ENCODE results near the gene COPB1. TPM values are rescaled to one million over a fixed set of nuclear protein-coding genes. Genes with fewer than 3 reads are reported as not detected.
A peak's percentile ranks its signal among the peaks of the same experiment; 100 is the strongest.
"Not testable (repeated sequence)": the region's sequence is repeated elsewhere in the genome, so short reads cannot be mapped to it uniquely, and the experiment has no call there.

The COPB1 gene
- total RNA-seq, 1 experiment from 2014 or later, result 94.8 TPM

DNA sequence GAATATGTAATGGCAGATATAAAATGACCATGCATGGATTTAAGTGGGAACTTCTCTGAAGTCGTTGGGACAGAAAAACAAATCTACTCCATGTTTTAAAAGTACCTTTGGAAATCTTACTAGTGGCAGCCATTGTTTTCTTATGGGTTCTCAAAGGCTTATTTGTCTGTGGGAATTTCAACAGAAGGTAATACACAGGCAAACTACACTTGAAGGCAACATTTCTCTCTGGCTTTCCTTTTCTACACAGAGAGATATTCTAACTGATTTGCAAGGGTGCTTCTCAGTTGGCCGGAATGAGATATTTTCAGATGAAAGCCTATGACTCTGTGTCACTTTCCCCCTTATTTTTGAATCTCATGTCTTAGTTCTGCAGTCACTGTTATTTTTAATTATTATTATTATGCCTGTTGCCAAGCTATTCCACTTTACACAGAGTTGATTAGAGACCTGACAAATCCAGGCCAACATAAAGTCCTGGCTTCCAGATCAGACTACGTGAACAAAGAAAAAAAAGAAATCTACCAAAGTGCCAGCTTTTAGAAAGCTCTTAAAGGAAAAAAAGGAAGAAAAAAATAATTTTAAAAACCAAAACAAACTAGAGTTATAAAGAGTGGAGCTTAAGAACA, 39.4 kb upstream of the COPB1 start:
- Histone ChIP-seq H3K9me2 (replicated peaks; ENCODE audit: low read length) (no peaks in the 10 kb centered on the region), H3K9me3 (ENCODE audit: low read length) (no peaks in the 10 kb centered on the region), H3K79me2 (ENCODE audit: low read length) (no peaks in the 10 kb centered on the region), H3K36me3 (ENCODE audit: low read depth, low read length) (no peaks in the 10 kb centered on the region), H3K4me2 (ENCODE audit: low read length) (no peak overlapping the region), H3K27me3 (ENCODE audit: low read length) (peaks cover 7% of the 10 kb centered on the region; the same call in 1 of the 2 replicates), H4K20me1 (ENCODE audit: low read length) (no peaks in the 10 kb centered on the region), H3K27ac (ENCODE audit: low read length) (no peak overlapping the region), H3K4me3 (ENCODE audit: low read length) (no peak overlapping the region), H3K4me1 (ENCODE audit: insufficient read depth, low read length) (no peaks in the 10 kb centered on the region), H2AFZ (ENCODE audit: low read length) (no peak overlapping the region), H3F3A (ENCODE audit: low read length, unreplicated experiment) (no peaks in the 10 kb centered on the region), H3K9ac (ENCODE audit: low read length) (no peak overlapping the region)
- ATAC-seq, result no peak
- TF ChIP-seq EZH2phosphoT487 (IDR thresholded peaks at IDR 0.05; ENCODE audit: borderline replicate concordance, low read length), result no peak
- TF ChIP-seq EZH2 (IDR thresholded peaks at IDR 0.05; ENCODE audit: low read length, unreplicated experiment), result no peak
- TF ChIP-seq, protein P1, sequence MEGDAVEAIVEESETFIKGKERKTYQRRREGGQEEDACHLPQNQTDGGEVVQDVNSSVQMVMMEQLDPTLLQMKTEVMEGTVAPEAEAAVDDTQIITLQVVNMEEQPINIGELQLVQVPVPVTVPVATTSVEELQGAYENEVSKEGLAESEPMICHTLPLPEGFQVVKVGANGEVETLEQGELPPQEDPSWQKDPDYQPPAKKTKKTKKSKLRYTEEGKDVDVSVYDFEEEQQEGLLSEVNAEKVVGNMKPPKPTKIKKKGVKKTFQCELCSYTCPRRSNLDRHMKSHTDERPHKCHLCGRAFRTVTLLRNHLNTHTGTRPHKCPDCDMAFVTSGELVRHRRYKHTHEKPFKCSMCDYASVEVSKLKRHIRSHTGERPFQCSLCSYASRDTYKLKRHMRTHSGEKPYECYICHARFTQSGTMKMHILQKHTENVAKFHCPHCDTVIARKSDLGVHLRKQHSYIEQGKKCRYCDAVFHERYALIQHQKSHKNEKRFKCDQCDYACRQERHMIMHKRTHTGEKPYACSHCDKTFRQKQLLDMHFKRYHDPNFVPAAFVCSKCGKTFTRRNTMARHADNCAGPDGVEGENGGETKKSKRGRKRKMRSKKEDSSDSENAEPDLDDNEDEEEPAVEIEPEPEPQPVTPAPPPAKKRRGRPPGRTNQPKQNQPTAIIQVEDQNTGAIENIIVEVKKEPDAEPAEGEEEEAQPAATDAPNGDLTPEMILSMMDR (conservative IDR thresholded peaks at IDR 0.05; ENCODE audit: low read depth, low read length), result no peak
- DNase-seq, result no peak
- ChIA-PET CTCF (no interaction called here), POLR2A (ENCODE audit: unreplicated experiment) (no interaction called here)
- intact Hi-C loops (cut with micrococcal nuclease), result loop anchor here (5.0 kb wide), 3 partner anchors 103 to 368 kb away; partner anchors contain the start of gene PDE3B
- BruUV-seq (replicated peaks), result no TSS peak

DNA sequence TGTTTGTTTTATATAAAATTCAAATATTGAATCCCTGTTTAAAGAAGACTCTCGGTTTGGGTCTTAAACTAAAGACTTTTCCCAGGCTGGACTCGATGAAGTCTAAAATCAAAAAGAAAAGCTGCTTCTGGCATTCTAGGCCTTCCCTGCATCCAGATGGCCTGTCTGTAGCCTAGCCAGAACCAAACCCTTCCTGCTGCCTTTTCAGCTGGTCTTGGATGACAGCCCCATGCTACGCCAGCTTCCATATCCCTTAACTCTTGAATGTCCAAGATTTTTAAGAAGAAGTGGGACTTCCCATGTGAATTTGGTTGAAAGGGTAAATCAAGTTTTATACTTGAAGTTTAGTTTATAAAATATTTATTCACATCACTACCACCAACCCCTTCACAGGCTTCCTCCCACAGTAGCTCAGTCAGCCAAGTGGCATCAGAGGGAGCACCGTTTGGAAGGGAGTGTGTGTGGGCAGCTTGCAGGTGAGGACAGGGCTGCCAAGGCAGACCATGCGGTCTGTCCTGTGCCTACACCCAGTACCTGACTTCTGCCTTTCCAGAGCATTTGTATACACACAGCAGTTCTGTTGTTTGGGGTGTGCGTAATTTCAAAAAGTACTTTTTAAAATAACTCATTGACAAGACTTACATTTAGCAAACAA, 38.8 kb upstream of the COPB1 start:
- no peaks in the 10 kb centered on the region for H3K36me3 ChIP-seq (ENCODE audit: low read depth, low read length)
- intact Hi-C loops (cut with micrococcal nuclease), result loop anchor here (5.0 kb wide), 3 partner anchors 104 to 369 kb away; partner anchors contain the start of gene PDE3B
- TF ChIP-seq EZH2phosphoT487 (IDR thresholded peaks at IDR 0.05; ENCODE audit: borderline replicate concordance, low read length) (no peak), EZH2 (IDR thresholded peaks at IDR 0.05; ENCODE audit: low read length, unreplicated experiment) (no peak)
- TF ChIP-seq, protein P1 (conservative IDR thresholded peaks at IDR 0.05; ENCODE audit: low read depth, low read length), result no peak
- H3K9me3 ChIP-seq (ENCODE audit: low read length), result no peaks in the 10 kb centered on the region
- no peaks in the 10 kb centered on the region for H4K20me1 ChIP-seq (ENCODE audit: low read length)
- no peak overlapping the region for H3K9ac ChIP-seq (ENCODE audit: low read length)
- H3K27me3 ChIP-seq (ENCODE audit: low read length), result peaks cover 7% of the 10 kb centered on the region; the same call in 1 of the 2 replicates
- ChIA-PET CTCF (no interaction called here), POLR2A (ENCODE audit: unreplicated experiment) (no interaction called here)
- no peak overlapping the region for H2AFZ ChIP-seq (ENCODE audit: low read length)
- no peaks in the 10 kb centered on the region for H3F3A ChIP-seq (ENCODE audit: low read length, unreplicated experiment)
- BruUV-seq (replicated peaks), result no TSS peak
- no peak overlapping the region for H3K27ac ChIP-seq (ENCODE audit: low read length)
- H3K79me2 ChIP-seq (ENCODE audit: low read length), result no peaks in the 10 kb centered on the region
- H3K4me2 ChIP-seq (ENCODE audit: low read length), result no peak overlapping the region
- no peaks in the 10 kb centered on the region for H3K9me2 ChIP-seq (replicated peaks; ENCODE audit: low read length)
- no peak overlapping the region for H3K4me3 ChIP-seq (ENCODE audit: low read length)
- no peak for ATAC-seq
- no peak for DNase-seq
- H3K4me1 ChIP-seq (ENCODE audit: insufficient read depth, low read length), result no peaks in the 10 kb centered on the region

DNA sequence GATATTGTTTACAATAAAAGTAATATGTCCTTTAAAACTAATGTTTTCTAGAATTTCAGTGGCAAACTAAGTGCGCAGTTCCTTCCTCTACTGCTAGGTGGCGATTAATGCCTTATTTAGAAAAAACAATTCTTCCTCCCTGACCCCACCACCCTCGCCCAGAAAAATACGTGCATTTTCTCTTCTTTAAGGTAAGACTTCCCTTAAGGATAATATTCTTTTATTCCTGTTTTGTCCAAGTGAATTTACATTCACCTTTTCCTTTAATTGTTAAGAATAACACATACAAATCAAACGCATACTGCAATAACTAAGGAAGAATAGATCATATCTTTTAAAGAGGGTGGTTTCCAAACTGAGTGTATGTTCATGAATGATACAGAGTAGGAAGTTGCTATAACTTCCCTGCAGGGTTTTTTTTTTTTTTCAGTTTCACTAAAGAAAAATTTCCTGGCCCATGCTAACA, 37.6 kb upstream of the COPB1 start:
- ATAC-seq, result peak; percentile 31; the same call in 1 of the 2 replicates
- H2AFZ ChIP-seq (ENCODE audit: low read length), result peak overlapping the region; percentile 75
- H3K9ac ChIP-seq (ENCODE audit: low read length), result no peak overlapping the region
- peak; percentile 55 for DNase-seq
- H3K27ac ChIP-seq (ENCODE audit: low read length), result no peak overlapping the region
- intact Hi-C loops (cut with micrococcal nuclease), result loop anchor here (5.0 kb wide), 3 partner anchors 105 to 370 kb away; partner anchors contain the start of gene PDE3B
- TF ChIP-seq, protein P1 (conservative IDR thresholded peaks at IDR 0.05; ENCODE audit: low read depth, low read length), result peak; percentile 80
- no peak for TF ChIP-seq EZH2 (IDR thresholded peaks at IDR 0.05; ENCODE audit: low read length, unreplicated experiment)
- H3K9me2 ChIP-seq (replicated peaks; ENCODE audit: low read length), result no peaks in the 10 kb centered on the region
- H3K36me3 ChIP-seq (ENCODE audit: low read depth, low read length), result no peaks in the 10 kb centered on the region
- H3F3A ChIP-seq (ENCODE audit: low read length, unreplicated experiment), result no peaks in the 10 kb centered on the region
- no peaks in the 10 kb centered on the region for H3K4me1 ChIP-seq (ENCODE audit: insufficient read depth, low read length)
- no peak overlapping the region for H3K4me3 ChIP-seq (ENCODE audit: low read length)
- no peaks in the 10 kb centered on the region for H3K79me2 ChIP-seq (ENCODE audit: low read length)
- CTCF ChIA-PET, result no interaction called here
- H3K9me3 ChIP-seq (ENCODE audit: low read length), result no peaks in the 10 kb centered on the region
- peak overlapping the region; percentile 32; the same call in 1 of the 2 replicates for H3K4me2 ChIP-seq (ENCODE audit: low read length)
- BruUV-seq (replicated peaks), result no TSS peak
- H4K20me1 ChIP-seq (ENCODE audit: low read length), result no peaks in the 10 kb centered on the region
- peaks cover 7% of the 10 kb centered on the region; the same call in 1 of the 2 replicates for H3K27me3 ChIP-seq (ENCODE audit: low read length)
- POLR2A ChIA-PET (ENCODE audit: unreplicated experiment), result no interaction called here

DNA sequence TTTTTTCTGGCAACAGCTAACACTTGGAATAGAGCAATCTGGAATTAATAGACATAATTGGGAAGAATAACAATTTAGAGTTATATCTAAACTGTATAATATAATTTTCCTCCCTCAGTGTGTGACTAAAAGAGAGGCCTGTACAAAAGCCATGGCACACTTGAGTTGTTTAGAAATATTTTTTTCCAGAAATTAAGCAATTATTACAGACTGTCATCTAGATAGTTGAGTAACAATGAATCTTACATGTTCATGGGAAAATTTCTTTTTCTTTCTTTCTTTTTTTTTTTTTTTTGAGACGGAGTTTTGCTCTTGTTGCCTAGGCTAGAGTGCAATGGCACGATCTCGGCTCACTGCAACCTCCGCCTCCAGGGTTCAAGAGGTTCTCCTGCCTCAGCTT, 35.6 kb upstream of the COPB1 start:
- BruUV-seq (replicated peaks); H3K9me2 ChIP-seq (replicated peaks; ENCODE audit: low read length); H3K27me3 ChIP-seq (ENCODE audit: low read length); H3K79me2 ChIP-seq (ENCODE audit: low read length); H3K27ac ChIP-seq (ENCODE audit: low read length); H3K4me1 ChIP-seq (ENCODE audit: insufficient read depth, low read length); DNase-seq; H3F3A ChIP-seq (ENCODE audit: low read length, unreplicated experiment); H4K20me1 ChIP-seq (ENCODE audit: low read length); ATAC-seq; H3K4me2 ChIP-seq (ENCODE audit: low read length); H3K36me3 ChIP-seq (ENCODE audit: low read depth, low read length); H3K4me3 ChIP-seq (ENCODE audit: low read length); CTCF ChIA-PET; H3K9me3 ChIP-seq (ENCODE audit: low read length); H2AFZ ChIP-seq (ENCODE audit: low read length); H3K9ac ChIP-seq (ENCODE audit: low read length); POLR2A ChIA-PET (ENCODE audit: unreplicated experiment): not testable (repeated sequence)
- intact Hi-C loops (cut with micrococcal nuclease), result loop anchor here (5.0 kb wide), 3 partner anchors 107 to 372 kb away; partner anchors contain the start of gene PDE3B
